ENCODE measurements around the gene PRG2.
"Not testable (repeated sequence)": the region's sequence is repeated elsewhere in the genome, so short reads cannot be mapped to it uniquely, and the experiment has no call there.

PRG2 gene

GRCh38 chr11:57363131-57364080 lies 27.0 kb downstream of the PRG2 start:
- DNase-seq, result no peak

DNA sequence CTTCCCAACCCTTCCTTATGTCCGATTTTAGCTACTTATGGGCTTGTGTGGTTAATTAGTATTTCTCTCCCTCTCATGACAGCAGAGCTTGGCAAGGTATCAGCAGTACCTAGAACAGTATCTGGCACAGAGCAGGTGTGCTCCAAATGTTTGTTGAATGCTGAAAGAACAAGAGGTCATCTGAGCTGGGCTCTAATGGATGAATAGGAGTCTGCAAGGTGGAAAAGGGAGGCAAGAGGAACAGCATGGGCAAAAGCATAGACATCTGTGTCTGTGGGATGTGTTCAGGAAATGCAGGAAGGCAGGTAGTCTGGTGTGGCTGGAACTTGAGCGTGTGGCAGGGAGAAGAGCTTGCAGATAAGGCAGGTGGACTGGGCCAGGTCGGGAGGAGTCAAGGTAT lies 28.5 kb downstream of the PRG2 start:
- DNase-seq, result no peak

- not testable (repeated sequence) for DNase-seq
Observed at GRCh38 chr11:57361420-57361819, 29.0 kb downstream of the PRG2 start.

GRCh38 chr11:57360991-57361390 lies 29.5 kb downstream of the PRG2 start:
- DNase-seq, result no peak

- no peak for DNase-seq
Observed at GRCh38 chr11:57359896-57360690, 30.4 kb downstream of the PRG2 start.

- DNase-seq, result no peak
Observed at GRCh38 chr11:57359396-57359795, 31.1 kb downstream of the PRG2 start.

- DNase-seq, result no peak
Observed at GRCh38 chr11:57358991-57359390, 31.5 kb downstream of the PRG2 start.

DNA sequence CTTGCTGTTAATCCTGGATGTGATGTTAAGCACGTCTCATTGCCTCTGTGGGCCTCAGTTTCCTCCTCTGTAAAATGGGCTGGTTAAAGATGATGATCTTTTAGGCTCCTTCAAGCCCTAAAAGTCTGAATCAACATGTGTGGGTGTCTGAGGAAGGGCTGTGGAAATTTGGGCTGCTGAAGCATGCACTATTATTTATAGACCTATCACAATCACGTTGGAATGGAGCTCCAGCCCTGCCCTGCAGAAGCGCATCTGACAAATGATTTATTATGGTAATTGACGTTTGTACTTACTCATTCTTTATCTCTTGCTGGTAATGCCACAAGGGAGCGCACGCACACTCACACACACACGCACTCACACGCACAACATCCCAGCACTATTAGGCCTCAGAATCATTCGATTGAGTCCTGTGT lies 31.9 kb downstream of the PRG2 start:
- no peak for DNase-seq

- no peak for DNase-seq
Observed at GRCh38 chr11:57357856-57358255, 32.6 kb downstream of the PRG2 start.

DNA sequence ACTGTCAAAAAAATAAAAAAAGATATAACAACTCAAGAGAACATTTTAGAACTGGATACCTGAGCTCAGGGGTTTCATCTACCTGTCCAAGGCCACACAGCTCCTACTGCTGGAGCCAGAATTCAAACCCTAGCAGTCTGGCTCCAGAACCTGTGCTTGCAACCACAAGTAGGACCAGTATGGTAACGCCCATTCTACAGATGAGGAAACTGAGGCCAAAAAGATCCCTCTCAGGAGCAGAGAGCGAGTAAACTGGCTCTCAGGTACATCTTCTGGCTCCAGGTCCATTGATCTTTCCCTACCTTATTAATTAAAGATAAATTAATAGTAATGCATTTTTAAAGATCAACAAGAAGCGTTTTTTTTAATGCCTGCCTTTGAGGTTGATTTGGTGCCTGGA lies 33.1 kb downstream of the PRG2 start:
- DNase-seq, result no peak

DNA sequence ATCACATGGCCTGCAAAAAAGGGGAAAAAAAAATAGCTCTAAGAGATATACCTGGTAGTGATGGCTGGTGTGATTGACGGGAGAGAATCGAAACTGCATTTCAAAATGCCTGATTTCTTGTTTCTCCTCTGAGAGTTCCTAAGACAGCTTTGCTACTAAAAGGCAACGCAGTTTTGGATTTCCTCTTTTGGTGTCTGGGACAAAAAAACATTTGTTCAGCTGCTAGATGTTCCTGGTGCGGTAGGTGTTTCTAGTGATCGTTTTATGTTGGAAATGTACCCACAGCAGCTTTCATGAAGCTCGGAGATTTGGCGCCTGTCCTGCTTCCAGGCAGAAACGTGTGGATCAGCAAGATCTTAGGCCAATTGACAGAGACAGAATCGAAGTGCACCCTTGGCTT lies 34.2 kb downstream of the PRG2 start:
- no peak for DNase-seq

- no peak for DNase-seq
Observed at GRCh38 chr11:57354699-57355098, 35.8 kb downstream of the PRG2 start.

DNA sequence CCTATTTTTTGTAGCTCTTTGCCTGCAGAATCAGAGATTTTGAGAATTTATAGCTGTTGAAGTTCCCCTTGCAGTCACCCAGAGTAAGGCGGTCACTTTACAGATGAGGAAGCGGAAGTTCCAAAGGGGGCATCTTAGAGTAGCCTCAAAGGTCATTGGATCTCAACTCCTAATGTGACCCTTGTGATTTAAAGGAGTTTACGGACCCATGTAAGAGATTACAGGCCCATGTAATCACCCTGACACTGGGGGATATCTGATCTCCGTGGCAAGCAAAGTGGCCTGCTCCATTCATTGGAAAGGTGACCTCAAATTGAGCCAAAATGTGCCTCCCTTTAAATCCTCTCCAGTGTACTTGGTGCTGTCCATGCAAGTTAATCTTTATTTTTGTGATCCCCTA lies 36.6 kb downstream of the PRG2 start:
- DNase-seq, result no peak

- DNase-seq, result no peak
Observed at GRCh38 chr11:57353446-57353845, 37.0 kb downstream of the PRG2 start.

- no peak for DNase-seq
Observed at GRCh38 chr11:57353036-57353435, 37.4 kb downstream of the PRG2 start.

- DNase-seq, result no peak
Observed at GRCh38 chr11:57349491-57350274, 40.8 kb downstream of the PRG2 start.

DNA sequence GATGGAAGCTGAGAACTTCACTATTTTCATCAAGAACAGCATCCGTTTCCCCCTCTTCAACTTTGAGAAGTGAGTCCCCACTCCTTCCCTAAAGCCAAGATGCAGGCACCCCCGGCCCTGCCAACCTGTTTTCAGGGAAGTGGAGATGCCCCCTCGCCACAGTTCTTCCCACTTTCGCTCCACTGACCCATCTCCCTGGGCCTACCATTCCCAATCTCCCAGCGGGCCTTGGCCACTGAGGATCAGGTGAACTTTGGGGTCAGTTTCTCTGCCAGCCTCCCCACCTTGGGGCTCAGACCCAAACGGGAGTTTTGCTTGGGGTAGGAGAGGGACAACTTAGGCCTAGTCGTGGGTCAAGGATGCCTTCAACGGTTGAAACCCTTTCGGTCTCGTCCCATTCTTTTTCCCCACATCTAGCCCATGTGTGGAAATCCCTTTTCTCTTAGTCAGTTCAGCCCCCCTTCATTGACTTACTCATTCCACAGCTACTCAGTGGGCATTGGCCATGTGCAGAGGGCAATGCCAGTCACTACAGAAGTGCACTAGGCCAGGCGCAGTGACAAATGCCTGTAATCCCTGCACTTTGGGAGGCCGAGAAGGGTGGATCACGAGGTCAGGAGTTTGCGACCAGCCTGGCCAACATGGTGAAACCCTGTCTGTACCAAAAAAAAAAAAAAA lies 41.7 kb downstream of the PRG2 start:
- no peak for DNase-seq

- DNase-seq, result no peak
Observed at GRCh38 chr11:57348052-57348451, 42.4 kb downstream of the PRG2 start.

GRCh38 chr11:57347336-57347735 lies 43.1 kb downstream of the PRG2 start:
- DNase-seq, result no peak

DNA sequence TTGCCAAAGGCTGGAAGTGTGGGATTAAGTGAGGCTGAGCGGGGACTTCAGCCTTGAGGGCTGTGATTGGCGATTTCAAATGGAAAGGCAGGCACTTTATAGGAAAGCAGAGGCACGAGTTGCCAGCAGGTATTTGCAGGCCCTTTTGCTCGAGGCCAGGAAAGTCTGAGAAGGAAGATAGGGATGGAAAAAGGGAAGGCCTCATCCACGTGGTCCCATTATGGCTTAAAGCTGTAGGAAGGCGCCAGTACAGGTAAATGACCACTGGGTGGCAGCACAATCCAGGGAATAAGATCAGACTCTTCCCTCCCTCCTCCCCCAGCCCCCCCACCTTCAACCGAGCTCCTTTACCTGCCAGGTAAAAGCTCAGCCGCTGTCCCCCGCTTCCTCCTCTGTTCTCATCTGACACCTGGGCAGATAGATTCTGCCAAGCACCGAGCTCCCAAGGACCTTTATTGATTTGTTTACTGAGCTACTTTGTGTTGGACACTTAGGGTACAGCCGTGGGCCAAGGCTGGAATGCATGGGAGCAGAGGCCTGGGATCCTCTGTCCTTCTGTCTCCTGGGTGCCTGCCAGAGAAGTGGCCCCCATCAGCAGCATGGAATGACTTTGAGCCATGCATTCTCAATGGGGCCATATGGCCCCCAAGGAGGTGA lies 44.8 kb downstream of the PRG2 start:
- DNase-seq, result peak; percentile 64

DNA sequence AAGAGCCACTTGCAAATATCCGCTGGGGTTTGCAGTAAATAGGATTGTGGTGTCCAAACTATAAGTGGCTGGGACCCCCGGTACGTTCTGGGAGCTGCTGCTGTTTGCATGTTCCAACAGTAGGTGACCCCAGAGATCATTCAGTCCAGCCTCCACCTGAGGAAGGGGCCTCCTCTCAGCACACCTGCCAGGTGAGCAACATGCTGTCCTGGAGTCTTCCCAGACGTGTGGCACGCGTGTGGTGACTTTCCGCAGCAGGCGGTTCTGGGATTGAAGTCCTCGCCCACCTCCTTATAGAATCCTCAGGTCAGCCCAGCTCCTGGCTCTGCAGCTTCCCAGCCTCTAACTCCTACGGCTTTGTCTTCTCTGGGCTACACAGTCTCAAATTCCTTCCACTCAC lies 45.6 kb downstream of the PRG2 start:
- no peak for DNase-seq

GRCh38 chr11:57343825-57344224 lies 46.6 kb downstream of the PRG2 start:
- DNase-seq, result no peak
